Pancreas (tissue), 10 donors: ENCODE measurements around the gene SCAF1. TPM values are rescaled to one million over a fixed set of nuclear protein-coding genes. Genes with fewer than 3 reads are reported as not detected.

ENCODE experiments used
- ATAC-seq, 4 donors: fragments of 200-7000 bp; cut with Tn5 transposase; one replicate each; pipeline versions ENCODE4 v1.8.0 to v1.9.1; 2020; ENCODE audit warnings: mild to moderate bottlenecking in 4 of 4, moderate library complexity in 4 of 4
- DNase-seq, 6 donors: peaks; one replicate each; pipeline ENCODE4 v3.0.0-alpha.2; 2020
- FAIRE-seq: peaks from 2 replicates; lab custom pipeline; 2012; peaks lifted over from hg19 to GRCh38; lab: Jason Lieb, UNC
- H3K27ac ChIP-seq, 4 donors: fragments of 200-600 bp; sonication (generic); 1 replicate in 3 of 4; 2 replicates in 1 of 4; pipeline versions ENCODE4 v1.5.0 to v1.8.0; 2020
- H3K27me3 ChIP-seq, 4 donors: fragments of 200-600 bp; one replicate each; pipeline ENCODE4 v1.8.0; 2021
- H3K36me3 ChIP-seq, 3 donors: fragments of 200-600 bp; sonication (generic) in 1 of 3; one replicate each; pipeline versions ENCODE4 v1.5.0 to v1.8.0; 2020 to 2021
- H3K4me1 ChIP-seq, 3 donors: fragments of 200-600 bp; one replicate each; pipeline ENCODE4 v1.8.0; 2021
- H3K4me3 ChIP-seq, 4 donors: fragments of 200-600 bp; sonication (generic) in 2 of 4; one replicate each; pipeline versions ENCODE4 v1.5.0 to v1.8.0; 2020 to 2021
- H3K9me3 ChIP-seq, 4 donors: fragments of 200-600 bp; one replicate each; pipeline ENCODE4 v1.8.0; 2021
- CTCF ChIP-seq, 4 donors: fragments of 200-600 bp; sonication (generic) in 3 of 4; IDR thresholded peaks; one replicate each; pipeline versions ENCODE4 v1.5.0 to v1.8.0; 2021; ENCODE audit warnings: antibody characterized with exemption in 4 of 4
- WGBS, 2 donors: extraction: QIAGEN DNeasy Blood & Tissue Kit; methylation state at CpG; one replicate each; pipeline ENCODE4 v1.1.7; 2013; 5-methylcytosine and 5-hydroxymethylcytosine counted together
- intact Hi-C, 3 donors: fragments of 100-400 bp; cut with DNase I; formaldehyde crosslinking; loops; one replicate each; pipeline versions ENCODE4 v1.11.1 to v1.14.2; 2022
- polyA plus RNA-seq, 2 donors: library from polyadenylated mRNA; stranded (reverse); fragments of 200-250 nt; gene quantifications; one replicate each; pipeline ENCODE4 v1.2.3, GENCODE V29; 2013
- total RNA-seq, 6 donors: library from RNA; stranded (reverse); fragmentation: NEBNext Ultra II Directional in 4 of 6; extraction: Animal tissue kit (Norgen Biotek cat#: 25700) in 4 of 6; gene quantifications; one replicate each; pipeline versions ENCODE4 v1.2.1 to v1.2.4, GENCODE V29; 2021 to 2023
- donor health status: healthy with polysubstance abuse.
- donor health status: DM: no; HTN: no; CAD: no; lungs with moderate emphysema.
- donor health status: DM: no; HTN: no; CAD: no.
- donor health status: control.
- donor health status: control.
- donor health status: Bipolar disorder and iron deficiency.
- donor health status: DM: yes; HTN: yes; CAD: no.
- donor health status: DM: no; HTN: no; CAD: no.
- donor health status: DM: no; HTN: no; CAD: no.
- donor health status: DM: yes; HTN: yes; CAD: no.

SCAF1 gene
- total and polyA plus RNA-seq, 8 donors = 17.3 to 34.8 (median 28.3) TPM

- ATAC-seq (no peak), FAIRE-seq (no peak), DNase-seq (peak in 2 of 6 donors; percentile 50 to 83)
- intact Hi-C loops = no loop called here
- Histone ChIP-seq H3K27ac (no peak overlapping the region), H3K9me3 (no peaks in the 10 kb centered on the region), H3K36me3 (peaks cover 3 to 18% (median 15%) of the 10 kb centered on the region in 3 donors), H3K27me3 (no peaks in the 10 kb centered on the region), H3K4me1 (no peaks in the 10 kb centered on the region), H3K4me3 (no peak overlapping the region)
- WGBS, 2 donors = 92 to 93% methylated on average over 31 to 35 of the region's 35 CpGs
- no peak for TF ChIP-seq CTCF (IDR thresholded peaks at IDR 0.05)
Observed at GRCh38 chr19:49594993-49595818, 46.8 kb upstream of the SCAF1 start.

DNA sequence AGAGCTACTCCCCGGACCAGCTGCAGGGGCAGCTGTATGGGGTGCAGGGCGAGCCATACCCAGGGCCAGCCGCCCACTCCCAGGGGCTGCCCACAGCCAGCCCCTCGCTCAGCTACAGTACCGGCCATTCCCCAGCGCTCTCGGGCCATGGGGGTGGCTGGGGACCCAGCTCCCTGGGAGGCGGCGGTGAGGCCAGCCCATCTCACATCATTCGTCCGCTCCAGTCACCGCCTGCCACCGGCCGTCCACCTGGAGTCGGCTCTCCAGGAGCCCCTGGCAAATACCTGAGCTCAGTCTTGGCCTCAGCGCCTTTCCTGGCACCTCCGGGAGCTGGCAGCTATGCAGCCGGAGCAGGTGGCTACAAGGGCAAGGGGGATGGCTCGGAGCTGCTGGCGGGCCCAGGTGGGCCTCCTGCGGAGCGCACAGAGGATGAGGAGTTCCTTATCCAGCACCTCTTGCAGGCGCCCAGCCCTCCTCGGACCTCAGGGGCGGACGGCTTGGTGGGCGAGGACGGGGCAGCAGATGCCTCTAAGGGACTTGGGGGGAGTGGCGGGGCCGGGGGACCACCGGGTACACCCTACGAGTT is 46.1 kb upstream of the SCAF1 start:
- Histone ChIP-seq H3K27ac (no peak overlapping the region), H3K4me1 (no peaks in the 10 kb centered on the region), H3K27me3 (no peaks in the 10 kb centered on the region), H3K4me3 (no peak overlapping the region), H3K36me3 (peaks cover 3 to 18% (median 15%) of the 10 kb centered on the region in 3 donors), H3K9me3 (no peaks in the 10 kb centered on the region)
- DNase-seq (peak in 2 of 6 donors; percentile 41 to 82), FAIRE-seq (no peak), ATAC-seq (no peak)
- intact Hi-C loops = no loop called here
- TF ChIP-seq CTCF (IDR thresholded peaks at IDR 0.05) = no peak
- WGBS, 2 donors = 91 to 92% methylated on average over 28 to 32 of the region's 32 CpGs

DNA sequence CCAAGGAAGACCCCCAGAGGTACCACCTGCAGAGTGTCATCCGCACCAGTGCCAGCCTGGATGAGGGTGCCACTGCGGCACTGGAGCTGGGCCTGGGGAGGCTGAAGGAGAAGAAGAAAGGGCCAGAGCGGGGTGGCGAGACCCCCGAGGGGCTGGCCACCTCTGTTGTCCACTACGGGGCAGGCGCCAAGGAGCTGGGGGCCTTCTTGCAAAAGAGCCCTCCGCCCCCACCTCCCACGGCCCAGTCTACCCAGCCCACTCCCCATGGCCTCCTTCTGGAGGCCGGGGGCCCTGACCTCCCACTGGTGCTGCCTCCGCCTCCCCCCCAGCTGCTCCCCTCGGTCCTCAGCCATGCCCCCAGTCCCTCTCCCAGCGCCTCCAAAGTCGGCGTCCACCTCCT is 45.6 kb upstream of the SCAF1 start:
- 93% methylated on average over 12 to 15 of the region's 15 CpGs for WGBS, 2 donors
- Histone ChIP-seq H3K36me3 (peaks cover 3 to 18% (median 15%) of the 10 kb centered on the region in 3 donors), H3K27ac (no peak overlapping the region), H3K4me3 (no peak overlapping the region), H3K27me3 (no peaks in the 10 kb centered on the region), H3K9me3 (no peaks in the 10 kb centered on the region), H3K4me1 (no peaks in the 10 kb centered on the region)
- intact Hi-C loops = no loop called here
- FAIRE-seq = no peak
- ATAC-seq = no peak
- no peak for TF ChIP-seq CTCF (IDR thresholded peaks at IDR 0.05)
- peak in 3 of 6 donors; percentile 17 to 80 (median 47) for DNase-seq

DNA sequence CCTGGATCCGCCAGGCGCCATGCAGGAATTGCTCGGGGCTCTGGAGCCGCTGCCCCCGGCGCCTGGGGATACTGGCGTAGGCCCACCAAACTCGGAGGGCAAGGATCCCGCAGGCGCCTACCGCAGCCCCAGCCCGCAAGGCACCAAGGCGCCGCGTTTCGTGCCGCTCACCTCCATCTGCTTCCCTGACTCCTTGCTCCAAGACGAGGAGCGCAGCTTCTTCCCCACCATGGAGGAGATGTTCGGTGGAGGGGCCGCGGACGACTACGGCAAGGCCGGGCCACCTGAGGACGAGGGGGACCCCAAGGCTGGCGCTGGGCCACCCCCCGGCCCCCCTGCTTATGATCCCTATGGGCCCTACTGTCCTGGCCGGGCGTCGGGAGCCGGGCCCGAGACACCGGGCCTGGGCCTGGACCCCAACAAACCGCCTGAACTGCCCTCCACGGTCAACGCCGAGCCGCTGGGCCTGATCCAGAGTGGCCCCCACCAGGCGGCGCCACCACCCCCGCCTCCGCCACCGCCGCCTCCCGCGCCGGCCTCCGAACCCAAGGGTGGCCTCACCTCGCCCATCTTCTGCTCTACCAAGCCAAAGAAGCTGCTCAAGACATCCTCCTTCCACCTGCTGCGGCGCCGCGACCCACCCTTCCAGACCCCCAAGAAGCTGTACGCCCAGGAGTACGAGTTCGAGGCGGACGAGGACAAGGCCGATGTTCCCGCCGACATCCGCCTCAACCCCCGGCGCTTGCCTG is 44.9 kb upstream of the SCAF1 start:
- DNase-seq (peak in 1 of 6 donors; percentile 54), FAIRE-seq (no peak), ATAC-seq (no peak)
- intact Hi-C loops = no loop called here
- no peaks in the 10 kb centered on the region for H3K4me1 ChIP-seq
- H3K4me3 ChIP-seq = no peak overlapping the region
- H3K27me3 ChIP-seq = no peaks in the 10 kb centered on the region
- WGBS, 2 donors = 94 to 96% methylated on average over 54 to 65 of the region's 65 CpGs
- H3K27ac ChIP-seq = no peak overlapping the region
- no peaks in the 10 kb centered on the region for H3K9me3 ChIP-seq
- H3K36me3 ChIP-seq = peaks cover 3 to 25% (median 15%) of the 10 kb centered on the region in 3 donors
- no peak for TF ChIP-seq CTCF (IDR thresholded peaks at IDR 0.05)
